IPS-18c (cell line): ENCODE data around the gene AMBP.
A peak's percentile ranks its signal among the peaks of the same experiment; 100 is the strongest.
"Not testable (repeated sequence)": the region's sequence is repeated elsewhere in the genome, so short reads cannot be mapped to it uniquely, and the experiment has no call there.

ENCODE experiments used
- H3K4me3 ChIP-seq: 2 replicates; pipeline ENCODE4 v1.7.0; 2013; ENCODE audit warnings: low read depth, mild to moderate bottlenecking, low read length, moderate library complexity; ENCODE audit not compliant: insufficient read depth
- H3K9me3 ChIP-seq: one replicate; pipeline ENCODE4 v1.6.1; 2013; ENCODE audit warnings: mild to moderate bottlenecking, low read length, moderate library complexity; ENCODE audit not compliant: control insufficient read depth, insufficient read depth

Gene AMBP

GRCh38 chr9:114048533-114049415 lies 29.3 kb downstream of the AMBP start:
- no peak overlapping the region for H3K4me3 ChIP-seq

GRCh38 chr9:114047717-114048116 lies 30.4 kb downstream of the AMBP start:
- Histone ChIP-seq H3K4me3 (no peak overlapping the region), H3K9me3 (no peaks in the 10 kb centered on the region)

More at GRCh38 chr9:114048533-114049415, 29.3 kb downstream of the AMBP start:
- H3K9me3 ChIP-seq, result no peaks in the 10 kb centered on the region

- H3K4me3 ChIP-seq, result no peak overlapping the region
- H3K9me3 ChIP-seq, result no peaks in the 10 kb centered on the region
Measured at GRCh38 chr9:114046875-114047274, 31.2 kb downstream of the AMBP start.

- H3K4me3 ChIP-seq, result no peak overlapping the region
Measured at GRCh38 chr9:114046237-114046755, 31.8 kb downstream of the AMBP start.

GRCh38 chr9:114043660-114044059 lies 34.4 kb downstream of the AMBP start:
- H3K4me3 ChIP-seq, H3K9me3 ChIP-seq: not testable (repeated sequence)

More at GRCh38 chr9:114046237-114046755, 31.8 kb downstream of the AMBP start:
- no peaks in the 10 kb centered on the region for H3K9me3 ChIP-seq

GRCh38 chr9:114039484-114039883 lies 38.6 kb downstream of the AMBP start:
- Histone ChIP-seq H3K9me3 (no peaks in the 10 kb centered on the region), H3K4me3 (no peak overlapping the region)

GRCh38 chr9:114038724-114039313 lies 39.3 kb downstream of the AMBP start:
- Histone ChIP-seq H3K4me3 (no peak overlapping the region), H3K9me3 (no peaks in the 10 kb centered on the region)

- H3K9me3 ChIP-seq, result no peaks in the 10 kb centered on the region
Measured at GRCh38 chr9:114037961-114038723, 40.0 kb downstream of the AMBP start.

GRCh38 chr9:114037249-114037648 lies 40.9 kb downstream of the AMBP start:
- Histone ChIP-seq H3K9me3 (peaks cover under 1% of the 10 kb centered on the region), H3K4me3 (no peak overlapping the region)

More at GRCh38 chr9:114037961-114038723, 40.0 kb downstream of the AMBP start:
- peak overlapping the region; percentile 24; the same call in 1 of the 2 replicates for H3K4me3 ChIP-seq

- Histone ChIP-seq H3K9me3 (peaks cover 2% of the 10 kb centered on the region), H3K4me3 (no peak overlapping the region)
Measured at GRCh38 chr9:114035845-114036801, 42.0 kb downstream of the AMBP start.

- Histone ChIP-seq H3K9me3 (peaks cover 2% of the 10 kb centered on the region), H3K4me3 (no peak overlapping the region)
Measured at GRCh38 chr9:114035221-114035844, 42.8 kb downstream of the AMBP start.

- Histone ChIP-seq H3K9me3 (peaks cover 2% of the 10 kb centered on the region), H3K4me3 (no peak overlapping the region)
Measured at GRCh38 chr9:114034661-114035062, 43.4 kb downstream of the AMBP start.

GRCh38 chr9:114034196-114034595 lies 43.9 kb downstream of the AMBP start:
- Histone ChIP-seq H3K9me3 (peaks cover 2% of the 10 kb centered on the region), H3K4me3 (no peak overlapping the region)

- Histone ChIP-seq H3K4me3 (no peak overlapping the region), H3K9me3 (peaks cover 2% of the 10 kb centered on the region)
Measured at GRCh38 chr9:114033397-114034103, 44.5 kb downstream of the AMBP start.

- no peak overlapping the region for H3K4me3 ChIP-seq
- peaks cover 2% of the 10 kb centered on the region for H3K9me3 ChIP-seq
Measured at GRCh38 chr9:114031948-114032840, 45.9 kb downstream of the AMBP start.
